GM23338 (cell line): Measurements from ENCODE around the gene CYB5RL. TPM values are rescaled to one million over a fixed set of nuclear protein-coding genes. Genes with fewer than 3 reads are reported as not detected.

Source experiments
- ATAC-seq: fragments of 200-7000 bp; cut with Tn5 transposase; 3 replicates; pipeline ENCODE4 v1.9.1; 2020
- DNase-seq: peaks from one replicate; pipeline ENCODE4 v3.0.0-alpha.2; 2015; ENCODE audit warnings: low spot score
- H2AFZ ChIP-seq: fragments of 200-600 bp; sonication (generic); 2 replicates; pipeline ENCODE4 v1.8.0; 2016; ENCODE audit warnings: antibody characterized with exemption, mild to moderate bottlenecking, moderate library complexity
- H3F3A ChIP-seq: fragments of 200-600 bp; sonication (generic); replicated peaks from 2 replicates; pipeline ENCODE4 v1.8.0; 2017; ENCODE audit warnings: antibody characterized with exemption, mixed run types, low read depth
- H3K27ac ChIP-seq: fragments of 200-600 bp; sonication (generic); 2 replicates; pipeline ENCODE4 v1.6.1; 2016; ENCODE audit warnings: low read depth
- H3K27me3 ChIP-seq: fragments of 200-600 bp; sonication (generic); 2 replicates; pipeline ENCODE4 v1.8.0; 2016; ENCODE audit warnings: mild to moderate bottlenecking, mixed run types, moderate library complexity; ENCODE audit not compliant: insufficient read depth
- H3K36me3 ChIP-seq: fragments of 200-600 bp; sonication (generic); 2 replicates; pipeline ENCODE4 v1.8.0; 2016; ENCODE audit warnings: mild to moderate bottlenecking; ENCODE audit not compliant: insufficient read depth
- H3K4me1 ChIP-seq: fragments of 200-600 bp; sonication (generic); 2 replicates; pipeline ENCODE4 v1.8.0; 2016; ENCODE audit warnings: mild to moderate bottlenecking, moderate library complexity; ENCODE audit not compliant: insufficient read depth
- H3K4me2 ChIP-seq: fragments of 200-600 bp; sonication (generic); 2 replicates; pipeline ENCODE4 v1.7.1; 2017; ENCODE audit warnings: mixed run types
- H3K4me3 ChIP-seq: fragments of 200-600 bp; sonication (generic); 2 replicates; pipeline ENCODE4 v1.6.1; 2016; ENCODE audit warnings: mixed run types
- H3K79me2 ChIP-seq: fragments of 200-600 bp; sonication (generic); replicated peaks from 2 replicates; pipeline ENCODE4 v1.8.0; 2017; ENCODE audit warnings: mild to moderate bottlenecking; ENCODE audit not compliant: insufficient read depth
- H3K9me2 ChIP-seq: fragments of 200-600 bp; sonication (generic); 2 replicates; pipeline ENCODE4 v1.8.0; 2017; ENCODE audit not compliant: insufficient read depth
- H4K20me1 ChIP-seq: fragments of 200-600 bp; sonication (generic); replicated peaks from 2 replicates; pipeline ENCODE4 v1.8.0; 2017; ENCODE audit warnings: mild to moderate bottlenecking; ENCODE audit not compliant: insufficient read depth
- H3K27ac Mint-ChIP-seq: 2 replicates; pipeline ENCODE4 v1.8.0; 2020; ENCODE audit warnings: inconsistent platforms, mild to moderate bottlenecking, moderate library complexity, mixed read lengths
- H3K27me3 Mint-ChIP-seq: 3 replicates; pipeline ENCODE4 v1.8.0; 2022; ENCODE audit warnings: low read depth, mild to moderate bottlenecking, moderate library complexity, mixed read lengths, inconsistent platforms; ENCODE audit not compliant: insufficient read depth, poor library complexity
- H3K36me3 Mint-ChIP-seq: 3 replicates; pipeline ENCODE4 v1.8.0; 2021; ENCODE audit warnings: low read depth, mild to moderate bottlenecking, inconsistent platforms, moderate library complexity, mixed read lengths
- H3K4me1 Mint-ChIP-seq: 3 replicates; pipeline ENCODE4 v1.8.0; 2020; ENCODE audit warnings: mild to moderate bottlenecking, inconsistent platforms, mixed read lengths
- H3K4me3 Mint-ChIP-seq: 3 replicates; pipeline ENCODE4 v1.8.0; 2021; ENCODE audit warnings: moderate library complexity, mild to moderate bottlenecking, inconsistent platforms, mixed read lengths
- H3K9me3 Mint-ChIP-seq: 3 replicates; pipeline ENCODE4 v1.8.0; 2020; ENCODE audit warnings: moderate library complexity, mild to moderate bottlenecking, inconsistent platforms, mixed read lengths
- CREB1 ChIP-seq: fragments of 250-450 bp; sonication (Bioruptor Pico); IDR thresholded peaks from 2 replicates; pipeline ENCODE4 v1.5.0; 2020; ENCODE audit warnings: low read depth, mild to moderate bottlenecking, moderate library complexity
- CTCF ChIP-seq, 2 experiments: fragments of 200-600 bp in 1 of 2; sonication (generic) in 1 of 2; conservative IDR thresholded peaks; 2 replicates each; pipeline versions ENCODE4 v1.5.1 to v1.6.1; 2016 to 2017; ENCODE audit warnings: antibody characterized with exemption in 2 of 2, low read depth in 2 of 2, mild to moderate bottlenecking in 2 of 2, moderate library complexity in 1 of 2
- EZH2 ChIP-seq: fragments of 200-600 bp; sonication (generic); IDR thresholded peaks from one replicate; pipeline ENCODE4 v1.8.0; 2017; ENCODE audit warnings: antibody characterized with exemption, mild to moderate bottlenecking, low read depth; ENCODE audit not compliant: unreplicated experiment
- EZH2phosphoT487 ChIP-seq: fragments of 200-600 bp; sonication (generic); IDR thresholded peaks from one replicate; pipeline ENCODE4 v1.8.1; 2018; ENCODE audit warnings: antibody characterized with exemption; ENCODE audit not compliant: unreplicated experiment
- JUNB ChIP-seq: IDR thresholded peaks from one replicate; pipeline ENCODE4 v1.6.1; 2016; ENCODE audit warnings: antibody characterized with exemption; ENCODE audit not compliant: unreplicated experiment
- NANOG ChIP-seq: IDR thresholded peaks from 2 replicates; pipeline ENCODE4 v1.6.1; 2016; ENCODE audit warnings: antibody characterized with exemption, borderline replicate concordance
- POLR2AphosphoS5 ChIP-seq: IDR thresholded peaks from 2 replicates; pipeline ENCODE4 v1.6.1; 2016; ENCODE audit warnings: antibody characterized with exemption, low read depth
- STAT1 ChIP-seq: IDR thresholded peaks from one replicate; pipeline ENCODE4 v1.6.1; 2016; ENCODE audit warnings: antibody characterized with exemption; ENCODE audit not compliant: unreplicated experiment
- ZNF114 ChIP-seq: fragments of 250-450 bp; sonication (Bioruptor Pico); IDR thresholded peaks from 2 replicates; pipeline ENCODE4 v1.5.0; 2020; ENCODE audit warnings: mild to moderate bottlenecking, moderate library complexity
- ZNF331 ChIP-seq: fragments of 250-450 bp; sonication (Bioruptor Pico); IDR thresholded peaks from 2 replicates; pipeline ENCODE4 v1.5.0; 2020; ENCODE audit warnings: low read depth, mild to moderate bottlenecking, moderate library complexity
- ZNF462 ChIP-seq: fragments of 250-450 bp; sonication (Bioruptor Pico); IDR thresholded peaks from 2 replicates; pipeline ENCODE4 v1.5.0; 2020; ENCODE audit warnings: mild to moderate bottlenecking, moderate library complexity
- polyA plus RNA-seq: library from polyadenylated mRNA; unstranded; fragments of >200 nt; fragmentation: Nextera tagmentation; extraction: Ambion mirVana; gene quantifications from 2 replicates; pipeline ENCODE4 v1.2.1, GENCODE V29; 2016
- total RNA-seq: library from RNA; depleted of rRNA; stranded (reverse); fragments of >200 nt; shearing (Covaris generic); gene quantifications from 2 replicates; pipeline ENCODE4 v1.2.3, GENCODE V29; 2014
- TF ChIP-seq, protein P1 (sequence below): IDR thresholded peaks from 2 replicates; pipeline ENCODE4 v1.6.1; 2016; ENCODE audit warnings: antibody characterized with exemption
- TF ChIP-seq, protein P2 (sequence below): IDR thresholded peaks from one replicate; pipeline ENCODE4 v1.6.1; 2018; ENCODE audit warnings: antibody characterized with exemption; ENCODE audit not compliant: unreplicated experiment

The CYB5RL gene
- total and polyA plus RNA-seq, 2 experiments from 2014 or later: 5.9 to 11.5 TPM

DNA sequence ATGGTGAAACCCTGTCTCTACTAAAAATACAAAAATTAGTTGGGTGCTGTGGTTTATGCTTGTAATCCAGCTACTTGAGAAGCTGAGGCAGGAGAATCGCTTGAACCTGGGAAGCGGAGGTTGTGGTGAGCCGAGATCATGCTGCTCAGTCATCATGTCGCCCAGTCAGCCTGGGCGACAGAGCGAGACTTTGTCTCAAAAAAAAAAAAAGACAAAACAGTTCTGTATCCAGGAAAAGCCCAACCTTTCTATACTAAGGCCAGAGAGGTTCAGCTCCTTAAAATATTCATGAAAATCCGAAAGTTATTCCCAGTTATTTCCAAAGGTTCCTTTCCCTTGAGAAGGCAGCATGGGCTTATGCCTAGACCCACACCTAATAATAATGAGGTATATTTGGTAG is 4.4 kb upstream of the CYB5RL start:
- H3K27ac Mint-ChIP-seq: no peak overlapping the region
- ATAC-seq: no peak
- peaks cover 37% of the 10 kb centered on the region for H4K20me1 ChIP-seq

More for the DNA sequence above, 4.4 kb upstream of the CYB5RL start:
- H3K27me3 Mint-ChIP-seq: peaks cover 2% of the 10 kb centered on the region
- H3K4me3 ChIP-seq: no peak overlapping the region
- no peak for DNase-seq
- no peak overlapping the region for H3K4me3 Mint-ChIP-seq
- no peaks in the 10 kb centered on the region for H3K9me2 ChIP-seq
- TF ChIP-seq EZH2 (no peak), CTCF (conservative IDR thresholded peaks at IDR 0.05; ENCODE audit: low read depth in 2 of 2) (no peak), POLR2AphosphoS5 (no peak), STAT1 (no peak), ZNF331 (no peak), NANOG (no peak), ZNF462 (no peak), CREB1 (CRISPR knock-in tag) (no peak), EZH2phosphoT487 (no peak), ZNF114 (no peak), JUNB (no peak)
- TF ChIP-seq, protein P1, sequence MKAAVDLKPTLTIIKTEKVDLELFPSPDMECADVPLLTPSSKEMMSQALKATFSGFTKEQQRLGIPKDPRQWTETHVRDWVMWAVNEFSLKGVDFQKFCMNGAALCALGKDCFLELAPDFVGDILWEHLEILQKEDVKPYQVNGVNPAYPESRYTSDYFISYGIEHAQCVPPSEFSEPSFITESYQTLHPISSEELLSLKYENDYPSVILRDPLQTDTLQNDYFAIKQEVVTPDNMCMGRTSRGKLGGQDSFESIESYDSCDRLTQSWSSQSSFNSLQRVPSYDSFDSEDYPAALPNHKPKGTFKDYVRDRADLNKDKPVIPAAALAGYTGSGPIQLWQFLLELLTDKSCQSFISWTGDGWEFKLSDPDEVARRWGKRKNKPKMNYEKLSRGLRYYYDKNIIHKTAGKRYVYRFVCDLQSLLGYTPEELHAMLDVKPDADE: no peak
- TF ChIP-seq, protein P2, sequence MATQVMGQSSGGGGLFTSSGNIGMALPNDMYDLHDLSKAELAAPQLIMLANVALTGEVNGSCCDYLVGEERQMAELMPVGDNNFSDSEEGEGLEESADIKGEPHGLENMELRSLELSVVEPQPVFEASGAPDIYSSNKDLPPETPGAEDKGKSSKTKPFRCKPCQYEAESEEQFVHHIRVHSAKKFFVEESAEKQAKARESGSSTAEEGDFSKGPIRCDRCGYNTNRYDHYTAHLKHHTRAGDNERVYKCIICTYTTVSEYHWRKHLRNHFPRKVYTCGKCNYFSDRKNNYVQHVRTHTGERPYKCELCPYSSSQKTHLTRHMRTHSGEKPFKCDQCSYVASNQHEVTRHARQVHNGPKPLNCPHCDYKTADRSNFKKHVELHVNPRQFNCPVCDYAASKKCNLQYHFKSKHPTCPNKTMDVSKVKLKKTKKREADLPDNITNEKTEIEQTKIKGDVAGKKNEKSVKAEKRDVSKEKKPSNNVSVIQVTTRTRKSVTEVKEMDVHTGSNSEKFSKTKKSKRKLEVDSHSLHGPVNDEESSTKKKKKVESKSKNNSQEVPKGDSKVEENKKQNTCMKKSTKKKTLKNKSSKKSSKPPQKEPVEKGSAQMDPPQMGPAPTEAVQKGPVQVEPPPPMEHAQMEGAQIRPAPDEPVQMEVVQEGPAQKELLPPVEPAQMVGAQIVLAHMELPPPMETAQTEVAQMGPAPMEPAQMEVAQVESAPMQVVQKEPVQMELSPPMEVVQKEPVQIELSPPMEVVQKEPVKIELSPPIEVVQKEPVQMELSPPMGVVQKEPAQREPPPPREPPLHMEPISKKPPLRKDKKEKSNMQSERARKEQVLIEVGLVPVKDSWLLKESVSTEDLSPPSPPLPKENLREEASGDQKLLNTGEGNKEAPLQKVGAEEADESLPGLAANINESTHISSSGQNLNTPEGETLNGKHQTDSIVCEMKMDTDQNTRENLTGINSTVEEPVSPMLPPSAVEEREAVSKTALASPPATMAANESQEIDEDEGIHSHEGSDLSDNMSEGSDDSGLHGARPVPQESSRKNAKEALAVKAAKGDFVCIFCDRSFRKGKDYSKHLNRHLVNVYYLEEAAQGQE: no peak
- H3K36me3 ChIP-seq: peaks cover 23% of the 10 kb centered on the region
- H2AFZ ChIP-seq: no peak overlapping the region
- H3K36me3 Mint-ChIP-seq: peaks cover 44% of the 10 kb centered on the region
- H3K9me3 Mint-ChIP-seq: no peaks in the 10 kb centered on the region
- no peak overlapping the region for H3K27ac ChIP-seq
- H3K79me2 ChIP-seq: peaks cover 39% of the 10 kb centered on the region
- H3K4me1 ChIP-seq: peaks cover 12% of the 10 kb centered on the region
- no peaks in the 10 kb centered on the region for H3K27me3 ChIP-seq
- no peaks in the 10 kb centered on the region for H3F3A ChIP-seq
- H3K4me2 ChIP-seq: no peak overlapping the region
- peaks cover 10% of the 10 kb centered on the region for H3K4me1 Mint-ChIP-seq
